Epithelial cell of umbilical artery (primary cell): Measurements from ENCODE around the gene CYP4F11. TPM values are rescaled to one million over a fixed set of nuclear protein-coding genes. Genes with fewer than 3 reads are reported as not detected.

Experiments used
- total RNA-seq: library from RNA; depleted of rRNA; stranded (reverse); fragments of >200 nt; gene quantifications from 2 replicates; pipeline ENCODE4 v1.2.3, GENCODE V29; 2014

Gene CYP4F11
- total RNA-seq = not detected in 2 replicates

GRCh38 chr19:15934332-15935078 is at the start of gene CYP4F11:
CYP4F11 (minus strand) TSS chr19:15934529; CDS start chr19:15934408, 121 bp downstream.

DNA sequence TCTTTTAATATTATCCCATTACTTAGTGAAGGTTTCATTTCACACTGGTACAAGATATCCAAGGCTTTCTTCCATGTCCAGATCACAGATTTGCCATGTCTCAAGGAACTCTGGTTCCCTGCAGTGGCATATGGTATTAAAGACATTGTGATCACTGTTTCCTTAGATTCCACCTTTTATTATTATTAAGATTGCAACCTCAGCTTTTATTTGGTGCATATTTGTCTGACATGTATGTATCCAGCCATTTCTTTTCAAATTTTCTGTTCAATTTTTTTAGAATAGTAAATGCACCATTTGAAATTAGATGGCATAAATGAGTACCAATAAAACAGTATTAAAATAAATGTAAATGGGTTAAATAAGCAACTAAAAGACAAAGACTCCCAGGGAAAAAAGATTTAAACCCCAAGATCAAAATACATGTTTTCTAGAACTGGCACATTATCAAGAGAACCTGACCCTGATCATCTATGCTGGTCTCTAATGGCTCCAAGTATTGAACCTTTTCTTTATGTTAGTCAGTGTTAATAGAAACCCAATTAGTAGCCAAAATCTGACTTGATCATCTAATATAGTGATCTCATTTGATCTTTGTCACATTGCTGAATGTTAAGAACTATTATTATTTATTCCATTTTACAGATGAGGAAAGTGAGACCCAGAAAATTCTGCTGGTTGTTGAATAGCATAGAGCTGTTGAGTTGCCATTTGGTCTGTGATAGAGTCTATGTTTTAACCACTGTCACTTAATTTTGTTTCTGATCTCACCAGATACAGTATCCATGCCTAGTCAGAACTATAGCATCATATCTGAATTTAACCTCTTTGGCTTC is 14.1 kb upstream of the CYP4F11 start, which contains the start of gene OR10H4:
OR10H4 (plus strand) TSS at position 786 of the 836 bp plus-strand sequence; CDS start at position 786, 0 bp downstream.

DNA sequence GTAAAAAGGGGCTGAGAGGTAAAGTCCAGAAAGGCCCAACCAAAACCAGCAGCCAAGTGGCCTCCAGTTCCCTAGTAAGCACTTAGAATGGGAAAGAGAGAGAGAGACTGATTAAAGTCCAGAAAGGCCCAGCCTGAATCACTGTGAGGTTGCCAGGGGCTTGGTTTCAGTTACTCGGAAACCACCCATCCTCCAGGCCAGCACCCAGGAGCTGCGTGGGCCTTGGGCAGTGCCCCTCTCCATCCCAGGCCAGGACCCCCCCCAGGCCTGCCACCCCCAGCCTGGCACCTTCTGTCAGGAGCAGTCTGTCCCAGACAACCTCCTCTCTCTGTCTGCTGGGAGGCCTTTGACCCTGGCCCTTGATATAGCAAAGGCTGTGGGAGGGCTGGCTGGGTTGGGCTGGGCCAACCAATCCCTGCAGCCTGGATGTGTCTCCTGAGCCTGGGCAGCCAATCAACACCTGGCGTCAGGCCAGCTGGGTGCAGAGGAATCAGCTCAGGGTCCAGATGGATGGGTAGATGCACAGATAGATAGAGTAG is 36.5 kb downstream of the CYP4F11 start, which contains the start of gene CYP4F2:
CYP4F2 (minus strand) TSS at position 337 of the 539 bp plus-strand sequence. CDS start 463 bp downstream, outside the sequence.

Other genes starting within 250 kb of the CYP4F11 start
- gene OR10H2, start 206.5 kb downstream of the CYP4F11 start, total RNA-seq = not detected in 2 replicates
- gene OR10H3, start 196.5 kb downstream of the CYP4F11 start, total RNA-seq = not detected in 2 replicates
- not detected in 2 replicates for gene OR10H5, start 146.9 kb downstream of the CYP4F11 start, total RNA-seq
- not detected in 2 replicates for gene OR10H1, start 118.9 kb downstream of the CYP4F11 start, total RNA-seq
- not detected in 2 replicates for gene CYP4F2, start 36.5 kb downstream of the CYP4F11 start, total RNA-seq
- gene OR10H4, start 14.5 kb upstream of the CYP4F11 start, total RNA-seq = not detected in 2 replicates
- gene TPM4, start 142.0 kb upstream of the CYP4F11 start, total RNA-seq = 727 and 762 TPM in 2 replicates
- 60.1 and 80.9 TPM in 2 replicates for gene RAB8A, start 177.4 kb upstream of the CYP4F11 start, total RNA-seq
- 0.30 TPM in 1 of 2 replicates, not detected in the other for gene HSH2D, start 209.2 kb upstream of the CYP4F11 start, total RNA-seq
- gene CIB3, start 239.0 kb upstream of the CYP4F11 start, total RNA-seq = not detected in 2 replicates